K562 treated with DMSO at 1 percent for 24 hours (cell line): ENCODE measurements around the gene RGR. TPM values are rescaled to one million over a fixed set of nuclear protein-coding genes. Genes with fewer than 3 reads are reported as not detected.

Experiments used
- total RNA-seq: library from RNA; unstranded; fragments of 300-600 nt; gene quantifications from 2 replicates; pipeline ENCODE4 v1.2.3, GENCODE V29; 2022; ENCODE audit warnings: low read depth; ENCODE audit not compliant: insufficient read depth

RGR gene
- not detected in 2 replicates for total RNA-seq

GRCh38 chr10:84244651-84245270, at the start of gene RGR:
RGR (plus strand) TSS chr10:84245053; CDS start chr10:84245091, 38 bp downstream.

GRCh38 chr10:84225427-84226173, 19.3 kb upstream of the RGR start, which contains the start of gene LRIT2:
LRIT2 (minus strand) TSS chr10:84225544; CDS start chr10:84225520, 24 bp downstream.

GRCh38 chr10:84241185-84241790, 3.6 kb upstream of the RGR start, which contains the start of gene LRIT1:
LRIT1 (minus strand) TSS chr10:84241546; CDS start chr10:84241439, 107 bp downstream.

Other genes with a start within 250 kb of the RGR start
- gene GHITM, start 105.5 kb upstream of the RGR start, total RNA-seq = 281 and 299 TPM in 2 replicates
- gene GPR15LG, start 71.3 kb upstream of the RGR start, total RNA-seq = not detected in 2 replicates
- gene CDHR1, start 50.5 kb upstream of the RGR start, total RNA-seq = 0.23 and 0.29 TPM in 2 replicates
- not detected in 2 replicates for gene LRIT2, start 19.5 kb upstream of the RGR start, total RNA-seq
- not detected in 2 replicates for gene LRIT1, start 3.5 kb upstream of the RGR start, total RNA-seq
- 5.2 and 6.9 TPM in 2 replicates for gene CCSER2, start 83.5 kb downstream of the RGR start, total RNA-seq